SU-DHL-6 (cell line): ENCODE data around the gene PDE3A.

Experiments used
- CTCF ChIP-seq: fragments of 200-600 bp; sonication (generic); IDR thresholded peaks from one replicate; pipeline ENCODE4 v1.5.1; 2017; ENCODE audit warnings: antibody characterized with exemption, mild to moderate bottlenecking, low read length, moderate library complexity; ENCODE audit not compliant: insufficient read depth, poor library complexity, severe bottlenecking
- EZH2phosphoT487 ChIP-seq: fragments of 200-600 bp; sonication (generic), shearing (Covaris generic); conservative IDR thresholded peaks from 2 replicates; pipeline ENCODE4 v1.6.1; 2018; ENCODE audit warnings: mild to moderate bottlenecking, antibody characterized with exemption, low read length, moderate library complexity, mixed read lengths

- TF ChIP-seq CTCF (no peak), EZH2phosphoT487 (no peak)
Observed at GRCh38 chr12:20367583-20368113, 689 bp upstream of the PDE3A start.
